ENCODE measurements around the gene GABRB3. TPM values are rescaled to one million over a fixed set of nuclear protein-coding genes. Genes with fewer than 3 reads are reported as not detected.

The GABRB3 gene
- total RNA-seq, 2 donors from 2014 or later: 3.6 to 7.3 TPM

GRCh38 chr15:26572602-26573350, 200.1 kb downstream of the GABRB3 start:
- Histone ChIP-seq H3K9me3 (no peaks in the 10 kb centered on the region), H3K36me3 (replicated peaks in 1 of 2; ENCODE audit: insufficient read depth in 1 of 2, low read depth in 2 of 2) (no peaks in the 10 kb centered on the region), H3K4me3 (no peak overlapping the region), H3K4me1 (no peaks in the 10 kb centered on the region), H3K27me3 (no peaks in the 10 kb centered on the region), H3K27ac (no peak overlapping the region)
- WGBS, 2 donors: 61 to 71% methylated on average over 5 of the region's 5 CpGs
- ATAC-seq: no peak
- DNase-seq: no peak
- TF ChIP-seq CTCF (IDR thresholded peaks at IDR 0.05) (no peak), POLR2A (IDR thresholded peaks at IDR 0.05) (no peak)
- intact Hi-C loops (cut with DNase I): no loop called here

GRCh38 chr15:26571346-26571745, 201.5 kb downstream of the GABRB3 start:
- Histone ChIP-seq H3K36me3 (replicated peaks in 1 of 2; ENCODE audit: insufficient read depth in 1 of 2, low read depth in 2 of 2) (no peaks in the 10 kb centered on the region), H3K4me3 (no peak overlapping the region), H3K9me3 (no peaks in the 10 kb centered on the region), H3K27ac (no peak overlapping the region), H3K27me3 (no peaks in the 10 kb centered on the region), H3K4me1 (no peaks in the 10 kb centered on the region)
- intact Hi-C loops (cut with DNase I): no loop called here
- no peak for TF ChIP-seq POLR2A (IDR thresholded peaks at IDR 0.05)
- no peak for TF ChIP-seq CTCF (IDR thresholded peaks at IDR 0.05)
- DNase-seq: no peak
- 51 to 52% methylated on average over 5 of the region's 5 CpGs for WGBS, 2 donors
- ATAC-seq: no peak

GRCh38 chr15:26565542-26565941, 207.3 kb downstream of the GABRB3 start:
- DNase-seq (no peak), ATAC-seq (no peak)
- Histone ChIP-seq H3K9me3 (no peaks in the 10 kb centered on the region), H3K27ac (no peak overlapping the region), H3K36me3 (replicated peaks in 1 of 2; ENCODE audit: insufficient read depth in 1 of 2, low read depth in 2 of 2) (no peaks in the 10 kb centered on the region), H3K27me3 (no peaks in the 10 kb centered on the region), H3K4me3 (no peak overlapping the region), H3K4me1 (no peaks in the 10 kb centered on the region)
- intact Hi-C loops (cut with DNase I): no loop called here
- no peak for TF ChIP-seq CTCF (IDR thresholded peaks at IDR 0.05)
- no peak for TF ChIP-seq POLR2A (IDR thresholded peaks at IDR 0.05)
- WGBS, 2 donors: 80 to 86% methylated on average over 6 of the region's 6 CpGs

GRCh38 chr15:26564361-26564760, 208.5 kb downstream of the GABRB3 start:
- WGBS, 2 donors: 40 to 54% methylated on average over 2 to 6 of the region's 6 CpGs
- ATAC-seq (no peak), DNase-seq (no peak)
- Histone ChIP-seq H3K4me1 (no peaks in the 10 kb centered on the region), H3K36me3 (replicated peaks in 1 of 2; ENCODE audit: insufficient read depth in 1 of 2, low read depth in 2 of 2) (no peaks in the 10 kb centered on the region), H3K4me3 (no peak overlapping the region), H3K9me3 (no peaks in the 10 kb centered on the region), H3K27ac (no peak overlapping the region), H3K27me3 (no peaks in the 10 kb centered on the region)
- intact Hi-C loops (cut with DNase I): no loop called here
- TF ChIP-seq POLR2A (IDR thresholded peaks at IDR 0.05): no peak
- no peak for TF ChIP-seq CTCF (IDR thresholded peaks at IDR 0.05)

- H3K36me3 ChIP-seq (replicated peaks in 1 of 2; ENCODE audit: insufficient read depth in 1 of 2, low read depth in 2 of 2): no peaks in the 10 kb centered on the region
- no peak for TF ChIP-seq POLR2A (IDR thresholded peaks at IDR 0.05)
- no peak for TF ChIP-seq CTCF (IDR thresholded peaks at IDR 0.05)
- H3K9me3 ChIP-seq: no peaks in the 10 kb centered on the region
- DNase-seq (no peak), ATAC-seq (no peak)
- H3K27me3 ChIP-seq: no peaks in the 10 kb centered on the region
- H3K27ac ChIP-seq: no peak overlapping the region
- H3K4me3 ChIP-seq: no peak overlapping the region
- H3K4me1 ChIP-seq: no peaks in the 10 kb centered on the region
- WGBS, 2 donors: 81 to 82% methylated on average over 2 of the region's 2 CpGs
- intact Hi-C loops (cut with DNase I): no loop called here
Measured at GRCh38 chr15:26562336-26562735, 210.5 kb downstream of the GABRB3 start.
